ENCODE measurements around the gene VTI1B.
"Not testable (repeated sequence)": the region's sequence is repeated elsewhere in the genome, so short reads cannot be mapped to it uniquely, and the experiment has no call there.

VTI1B gene
- 47.1 to 136 (median 104) reads per million in 18 experiments for total RNA-seq

- peak; percentile 69 to 83 for DNase-seq
Observed at GRCh38 chr14:67674480-67675218, at the start of gene VTI1B. TSS of gene VTI1B (minus strand) at chr14:67674632. CDS start at chr14:67674489, 143 bp downstream.

- no peak for DNase-seq
Observed at GRCh38 chr14:67722293-67722692, 47.9 kb upstream of the VTI1B start.

GRCh38 chr14:67721875-67722274 lies 47.4 kb upstream of the VTI1B start:
- no peak for DNase-seq

GRCh38 chr14:67719866-67720265 lies 45.4 kb upstream of the VTI1B start:
- DNase-seq = peak in 1 of 2 donors; percentile 15

GRCh38 chr14:67719385-67719784 lies 45.0 kb upstream of the VTI1B start:
- not testable (repeated sequence) for DNase-seq

GRCh38 chr14:67718265-67718664 lies 43.8 kb upstream of the VTI1B start:
- DNase-seq = no peak

- no peak for DNase-seq
Observed at GRCh38 chr14:67717048-67717447, 42.6 kb upstream of the VTI1B start.

- DNase-seq = no peak
Observed at GRCh38 chr14:67710209-67710608, 35.8 kb upstream of the VTI1B start.

- not testable (repeated sequence) for DNase-seq
Observed at GRCh38 chr14:67709796-67710195, 35.4 kb upstream of the VTI1B start.

GRCh38 chr14:67709346-67709745 lies 34.9 kb upstream of the VTI1B start:
- not testable (repeated sequence) for DNase-seq

- DNase-seq = no peak
Observed at GRCh38 chr14:67705211-67705610, 30.8 kb upstream of the VTI1B start.

- peak; percentile 66 to 70 for DNase-seq
Observed at GRCh38 chr14:67704484-67705089, 30.2 kb upstream of the VTI1B start.

GRCh38 chr14:67703997-67704396 lies 29.6 kb upstream of the VTI1B start:
- peak in 1 of 2 donors; percentile 40 for DNase-seq

- DNase-seq = peak; percentile 34 to 36
Observed at GRCh38 chr14:67701492-67701891, 27.1 kb upstream of the VTI1B start, which contains the start of gene RDH12. TSS of gene RDH12 (plus strand) at chr14:67701886. CDS start at chr14:67722643, 20,757 bp downstream.

GRCh38 chr14:67698179-67698578 lies 23.7 kb upstream of the VTI1B start:
- no peak for DNase-seq

- DNase-seq = peak; percentile 32 to 41
Observed at GRCh38 chr14:67697006-67697405, 22.6 kb upstream of the VTI1B start.

- peak; percentile 92 to 94 for DNase-seq
Observed at GRCh38 chr14:67695394-67695949, 21.0 kb upstream of the VTI1B start, which contains the start of gene RDH11. TSS of gene RDH11 (minus strand) at chr14:67695764. CDS start at chr14:67695703, 61 bp downstream.

GRCh38 chr14:67694791-67695393 lies 20.5 kb upstream of the VTI1B start:
- peak; percentile 80 to 87 for DNase-seq

GRCh38 chr14:67690011-67690410 lies 15.6 kb upstream of the VTI1B start:
- no peak for DNase-seq

- DNase-seq = no peak
Observed at GRCh38 chr14:67683842-67684241, 9.4 kb upstream of the VTI1B start.

- peak; percentile 80 to 89 for DNase-seq
Observed at GRCh38 chr14:67680941-67681340, 6.5 kb upstream of the VTI1B start.

- peak; percentile 76 to 79 for DNase-seq
Observed at GRCh38 chr14:67680121-67680602, 5.7 kb upstream of the VTI1B start.

GRCh38 chr14:67679006-67679405 lies 4.6 kb upstream of the VTI1B start:
- no peak for DNase-seq

Data from inflammatory macrophage (primary cell).